IPS DF 4.7 (cell line): ENCODE data around the gene EFCC1.
"Not testable (repeated sequence)": the region's sequence is repeated elsewhere in the genome, so short reads cannot be mapped to it uniquely, and the experiment has no call there.

ENCODE experiments used
- DNase-seq: peaks from one replicate; pipeline ENCODE4 v3.0.0-alpha.2; 2013; ENCODE audit warnings: low spot score; ENCODE audit errors: extremely low read depth

The EFCC1 gene

DNA sequence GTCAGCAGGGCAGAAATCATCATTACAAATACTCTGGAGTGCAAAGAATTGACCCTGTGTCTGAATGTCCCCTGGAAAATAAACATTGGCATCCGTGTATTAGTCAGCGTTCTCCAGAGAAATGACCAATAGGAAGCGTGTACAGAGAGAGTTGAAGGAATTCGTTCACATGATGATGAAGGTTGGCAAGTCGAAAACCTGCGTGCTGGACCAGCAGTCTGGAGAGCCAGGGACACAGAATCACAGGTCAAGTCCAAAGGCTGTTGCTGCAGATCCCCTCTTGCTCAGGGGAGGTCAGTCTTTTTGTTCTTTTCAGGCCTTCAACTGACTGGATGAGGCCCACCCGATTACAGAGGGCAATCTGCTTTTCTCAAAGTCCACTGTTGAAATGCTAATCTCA lies 76.1 kb downstream of the EFCC1 start:
- DNase-seq: no peak

- DNase-seq: no peak
Observed at GRCh38 chr3:129078510-129078909, 77.4 kb downstream of the EFCC1 start.

DNA sequence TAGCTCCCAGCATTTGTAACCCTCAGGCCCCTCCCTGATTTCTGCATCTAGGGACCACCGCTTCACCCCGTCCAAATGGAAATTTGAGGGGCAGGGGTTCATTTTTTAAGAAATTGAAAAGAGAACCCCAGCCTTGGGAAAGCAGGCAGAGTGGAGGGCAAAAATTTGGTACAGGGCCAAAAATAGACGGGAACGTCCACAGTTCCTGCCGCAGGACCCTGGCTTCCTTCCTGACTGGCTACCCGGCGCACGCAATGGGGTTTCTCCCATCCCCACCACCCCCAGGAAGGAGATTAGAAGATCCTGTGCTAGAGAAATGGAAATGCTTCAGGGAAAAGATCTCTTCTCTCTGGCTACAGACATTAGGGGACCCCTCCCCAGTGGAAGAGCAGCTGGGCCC lies 80.4 kb downstream of the EFCC1 start:
- no peak for DNase-seq

DNA sequence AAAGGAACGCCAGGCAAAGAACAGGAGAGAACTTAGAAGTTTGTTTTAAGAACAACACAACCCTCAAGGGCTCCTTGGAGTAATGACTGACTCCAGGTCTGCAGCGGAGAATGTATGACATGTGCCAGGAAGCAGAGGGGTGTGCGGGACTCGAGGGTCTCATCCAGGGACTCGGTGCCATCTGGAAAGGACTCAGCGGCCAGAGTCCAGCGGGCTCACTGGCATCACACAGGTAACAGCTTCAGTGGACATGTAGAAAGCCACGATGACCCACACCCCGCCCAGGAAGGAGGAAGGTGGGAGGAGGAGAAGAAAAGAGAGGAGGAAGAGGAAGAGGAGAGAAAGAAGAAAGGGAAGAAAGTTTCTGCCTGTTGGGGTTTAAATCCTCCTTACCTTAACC lies 80.9 kb downstream of the EFCC1 start:
- no peak for DNase-seq

GRCh38 chr3:129084501-129084900 lies 83.4 kb downstream of the EFCC1 start:
- no peak for DNase-seq

DNA sequence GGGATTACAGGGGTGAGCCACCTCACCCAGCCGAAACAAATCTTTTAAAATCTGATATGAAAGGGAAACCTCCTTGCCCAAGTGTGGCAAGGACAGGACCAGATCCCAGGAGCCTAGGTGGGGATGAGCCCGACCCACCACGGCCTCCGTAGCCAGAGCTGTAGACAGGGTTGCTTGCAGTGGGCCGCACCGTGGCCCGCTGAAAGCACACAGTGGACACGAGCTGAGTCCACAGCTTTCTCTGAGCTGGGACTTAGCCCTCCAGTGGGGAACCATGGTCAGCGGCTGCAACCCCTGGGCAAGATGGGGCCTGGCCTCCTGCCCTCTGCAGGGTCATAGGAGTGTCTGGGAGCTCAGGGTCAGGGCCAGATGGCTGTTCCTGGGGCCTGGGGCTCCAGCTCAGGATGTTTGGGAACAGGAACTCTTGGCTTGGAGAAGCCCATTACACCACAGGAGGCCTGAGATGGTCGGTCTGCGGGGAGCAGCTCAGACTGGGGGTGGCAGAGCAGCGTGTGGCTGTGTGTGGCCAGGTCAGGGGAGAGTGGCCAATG lies 84.1 kb downstream of the EFCC1 start:
- no peak for DNase-seq

- no peak for DNase-seq
Observed at GRCh38 chr3:129085818-129086217, 84.7 kb downstream of the EFCC1 start.

GRCh38 chr3:129087138-129087702 lies 86.1 kb downstream of the EFCC1 start:
- DNase-seq: no peak

- not testable (repeated sequence) for DNase-seq
Observed at GRCh38 chr3:129087904-129088303, 86.8 kb downstream of the EFCC1 start.

- not testable (repeated sequence) for DNase-seq
Observed at GRCh38 chr3:129088312-129088711, 87.2 kb downstream of the EFCC1 start.
